ENCODE data around the gene TTK.

The TTK gene

DNA sequence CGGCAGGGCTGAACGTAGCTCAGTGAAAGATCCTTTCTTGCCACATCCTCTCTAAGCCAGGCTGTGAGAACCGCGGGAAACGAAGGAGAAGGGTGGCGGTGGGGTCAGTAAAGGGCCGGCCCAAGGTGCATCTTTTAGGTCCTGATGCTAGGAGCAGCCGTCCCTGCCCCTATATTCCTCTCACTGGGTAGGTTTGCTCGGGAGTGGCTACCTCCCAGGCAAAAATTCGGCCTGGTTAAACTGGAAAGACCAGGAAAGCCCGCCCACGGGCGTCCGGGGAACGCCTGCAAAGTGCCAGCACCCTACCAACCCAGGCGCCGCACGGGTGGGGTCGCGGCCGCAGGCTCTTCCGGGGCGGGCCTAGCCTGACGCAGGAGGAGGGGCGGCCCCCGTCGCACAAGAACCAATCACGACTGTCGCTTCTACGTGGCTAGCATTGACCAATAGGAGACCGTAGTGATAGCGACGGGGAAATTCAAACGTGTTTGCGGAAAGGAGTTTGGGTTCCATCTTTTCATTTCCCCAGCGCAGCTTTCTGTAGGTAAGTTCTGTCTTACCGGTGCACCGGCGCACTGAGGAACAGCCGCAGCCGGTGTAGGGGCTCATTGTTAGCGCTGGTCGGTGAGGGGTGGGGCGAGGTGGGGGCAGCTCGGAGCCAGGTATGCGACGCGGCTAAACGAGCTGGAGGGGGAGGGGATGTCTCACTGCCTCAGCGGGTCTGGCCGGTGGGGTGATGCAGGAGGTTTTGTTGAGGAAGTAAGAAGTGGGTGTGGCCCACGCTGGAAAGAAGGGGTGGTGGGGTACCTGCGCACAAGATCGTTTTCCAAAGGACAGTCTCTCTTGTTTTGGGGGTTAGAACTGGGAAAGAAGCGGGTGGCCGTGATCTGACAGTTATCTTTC lies at the start of gene TTK:
TSS of gene TTK (plus strand) at position 477 of the 900 bp plus-strand sequence. CDS start 1,195 bp downstream, outside the sequence.
- DNase-seq (ENCODE audit: low read depth): peak; percentile 96

GRCh38 chr6:79954849-79955248 lies 49.6 kb upstream of the TTK start:
- DNase-seq (ENCODE audit: low read depth): no peak

GRCh38 chr6:79964607-79965081 lies 39.8 kb upstream of the TTK start:
- DNase-seq (ENCODE audit: low read depth): no peak

- no peak for DNase-seq (ENCODE audit: low read depth)
Measured at GRCh38 chr6:79967178-79967577, 37.3 kb upstream of the TTK start.

DNA sequence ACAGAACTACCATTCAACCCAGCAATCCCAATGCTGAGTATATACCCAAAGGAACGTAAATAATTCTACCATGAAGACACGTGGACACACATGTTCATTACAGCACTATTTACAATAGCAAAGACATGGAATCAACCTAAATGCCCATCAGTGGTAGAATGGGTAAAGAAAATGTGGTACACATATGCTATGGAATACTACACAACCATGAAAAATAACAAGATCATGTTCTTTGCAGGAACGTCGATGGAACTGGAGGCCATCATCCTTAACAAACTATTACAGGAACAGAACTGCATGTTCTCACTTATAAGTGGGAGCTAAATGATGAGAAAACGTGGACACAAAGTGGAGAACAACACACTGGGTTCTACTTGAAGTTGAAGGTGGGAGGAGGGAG lies 34.7 kb upstream of the TTK start:
- DNase-seq (ENCODE audit: low read depth): no peak

GRCh38 chr6:79971193-79971592 lies 33.3 kb upstream of the TTK start:
- no peak for DNase-seq (ENCODE audit: low read depth)

DNA sequence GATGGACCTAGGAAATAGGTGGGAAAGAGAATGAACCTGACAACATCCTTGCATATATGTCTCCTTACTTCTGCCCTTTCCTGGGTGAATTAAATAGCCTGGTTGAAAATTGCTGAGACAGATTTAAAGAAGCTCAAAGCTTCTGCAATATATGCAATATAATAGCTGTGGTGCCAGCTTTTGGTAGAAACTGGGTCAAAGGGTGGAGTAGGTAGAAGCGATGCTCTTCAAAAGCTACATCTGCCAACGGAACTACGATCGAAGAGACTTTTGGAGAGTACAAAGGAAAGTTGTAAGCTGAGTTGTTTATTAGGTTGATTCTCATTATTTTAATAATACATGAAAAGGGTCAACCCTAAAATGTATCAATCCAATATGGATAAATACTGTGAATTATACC lies 22.8 kb upstream of the TTK start:
- DNase-seq (ENCODE audit: low read depth): no peak

GRCh38 chr6:79984261-79984660 lies 20.2 kb upstream of the TTK start:
- peak; percentile 9 for DNase-seq (ENCODE audit: low read depth)

- DNase-seq (ENCODE audit: low read depth): no peak
Measured at GRCh38 chr6:79985128-79985527, 19.3 kb upstream of the TTK start.

DNA sequence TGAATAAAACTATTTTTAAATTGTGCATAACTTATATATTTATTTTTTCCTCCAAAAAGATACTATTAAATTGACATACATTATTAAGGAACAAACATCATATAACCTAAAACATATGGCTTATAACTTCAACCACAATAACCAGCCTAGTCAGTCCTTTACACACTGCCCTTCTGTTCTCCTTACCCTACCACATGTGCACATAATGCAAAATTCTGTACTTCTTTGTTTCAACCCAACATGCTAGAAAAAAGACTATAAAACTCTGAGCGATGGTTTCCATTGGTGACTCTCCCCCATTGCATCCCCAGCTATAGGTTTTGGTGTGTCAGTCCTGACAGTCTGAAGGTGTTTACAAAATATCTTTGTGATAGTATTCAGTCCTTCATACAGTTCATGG lies 14.8 kb upstream of the TTK start:
- DNase-seq (ENCODE audit: low read depth): no peak

DNA sequence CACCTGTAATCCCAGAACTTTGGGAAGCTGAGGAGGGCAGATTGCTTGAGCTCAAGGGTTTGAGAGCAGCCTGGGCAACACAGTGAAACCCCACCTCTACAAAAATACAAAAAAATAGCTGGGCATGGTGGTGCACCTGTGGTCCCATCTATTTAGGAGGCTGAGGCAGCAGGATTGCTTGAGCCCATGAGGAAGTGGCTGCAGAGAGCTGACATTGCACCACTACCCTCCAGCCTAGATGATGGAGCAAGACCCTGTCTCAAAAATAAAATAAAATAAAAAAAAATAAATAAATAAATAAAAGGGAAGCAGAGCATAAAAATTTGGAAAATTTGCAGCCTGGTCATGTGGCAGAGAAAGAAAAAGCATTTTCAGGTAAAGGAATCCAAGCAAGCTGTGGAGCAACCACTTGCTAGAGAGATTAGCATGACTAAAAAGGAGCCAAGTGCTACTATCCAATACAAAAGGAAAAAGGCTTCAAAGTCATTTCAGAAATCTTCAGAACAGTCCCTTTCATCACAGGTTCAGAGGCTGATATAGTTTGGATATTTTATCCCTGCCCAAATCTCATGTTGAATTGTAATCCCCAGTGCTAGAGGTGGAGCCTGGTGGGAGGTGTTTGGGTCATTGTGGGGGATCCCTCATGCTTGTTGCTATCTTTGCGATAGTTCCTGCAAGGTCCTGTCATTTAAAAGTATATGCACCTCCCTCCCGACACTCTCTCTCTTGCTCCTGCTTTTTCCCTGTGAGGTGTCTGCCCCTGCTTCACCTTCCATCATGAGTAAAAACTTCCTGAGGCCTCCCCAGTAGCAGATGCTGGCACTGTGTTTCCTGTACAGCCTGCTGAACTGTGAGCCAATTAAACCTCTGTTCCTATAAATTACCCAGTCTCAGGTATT lies 11.2 kb upstream of the TTK start:
- DNase-seq (ENCODE audit: low read depth): no peak

GRCh38 chr6:79993911-79994309 lies 10.5 kb upstream of the TTK start:
- DNase-seq (ENCODE audit: low read depth): no peak

GRCh38 chr6:79997728-79998127 lies 6.7 kb upstream of the TTK start:
- no peak for DNase-seq (ENCODE audit: low read depth)

DNA sequence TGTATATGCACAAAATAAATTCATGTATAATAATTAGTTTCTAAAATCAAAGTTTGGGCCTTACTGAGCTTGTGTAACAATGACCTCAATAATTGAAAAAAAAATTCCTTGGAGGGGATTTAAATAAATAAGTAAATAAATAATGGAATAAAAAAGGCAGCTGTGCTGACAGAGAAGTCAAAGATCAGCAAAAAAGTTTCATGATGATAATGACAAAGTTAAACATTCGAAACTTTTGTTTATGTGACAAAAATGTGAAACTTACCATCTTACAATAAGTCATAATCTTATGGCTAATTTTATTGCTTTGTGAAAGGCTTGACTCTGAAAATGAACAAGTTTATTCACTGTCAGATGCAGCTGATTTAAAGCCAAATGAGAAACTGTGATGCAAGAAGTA lies 3.1 kb upstream of the TTK start:
- DNase-seq (ENCODE audit: low read depth): no peak

DNA sequence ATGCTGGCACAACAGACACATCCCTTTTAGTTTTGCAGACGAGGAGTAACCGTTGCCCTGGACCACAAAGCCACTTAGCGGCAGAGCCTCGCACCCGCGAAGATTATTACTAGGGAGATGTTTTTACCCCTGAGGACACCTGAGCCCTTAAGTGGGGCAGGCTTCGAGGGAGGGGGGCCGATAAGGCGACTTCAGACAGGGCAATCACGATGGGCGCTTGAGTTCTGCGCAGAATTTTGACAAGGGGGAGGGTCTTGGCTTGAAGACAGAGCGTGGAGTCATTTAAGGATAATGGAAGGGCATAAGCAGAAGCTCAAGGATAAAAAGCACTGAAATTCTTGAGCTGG lies 650 bp upstream of the TTK start:
- DNase-seq (ENCODE audit: low read depth): no peak

GRCh38 chr6:80005406-80005805 lies 957 bp downstream of the TTK start:
- no peak for DNase-seq (ENCODE audit: low read depth)

- DNase-seq (ENCODE audit: low read depth): no peak
Measured at GRCh38 chr6:80006541-80006940, 2.1 kb downstream of the TTK start.

- DNase-seq (ENCODE audit: low read depth): no peak
Measured at GRCh38 chr6:80009531-80009930, 5.1 kb downstream of the TTK start.

DNA sequence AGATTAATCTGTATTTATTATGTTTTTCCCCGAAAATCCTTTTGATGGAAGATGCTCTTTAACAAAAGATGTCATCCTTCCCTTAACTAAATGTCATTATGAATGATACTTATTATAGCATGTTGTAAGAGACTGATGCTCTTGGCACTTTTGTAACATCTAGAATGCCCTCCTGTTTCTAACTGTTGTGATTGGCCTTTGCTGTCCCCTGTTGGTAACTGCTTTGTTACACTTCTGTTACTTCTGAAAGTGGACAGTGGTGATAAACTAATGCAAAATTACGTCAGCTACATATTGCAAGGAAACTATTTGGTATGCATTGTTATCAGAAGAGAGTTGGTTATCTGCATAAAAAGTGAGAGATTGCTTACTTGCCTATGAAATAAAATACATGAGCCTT lies 5.8 kb downstream of the TTK start:
- no peak for DNase-seq (ENCODE audit: low read depth)

GRCh38 chr6:80015839-80016435 lies 11.5 kb downstream of the TTK start:
- no peak for DNase-seq (ENCODE audit: low read depth)

GRCh38 chr6:80020381-80021120 lies 16.1 kb downstream of the TTK start:
- no peak for DNase-seq (ENCODE audit: low read depth)

DNA sequence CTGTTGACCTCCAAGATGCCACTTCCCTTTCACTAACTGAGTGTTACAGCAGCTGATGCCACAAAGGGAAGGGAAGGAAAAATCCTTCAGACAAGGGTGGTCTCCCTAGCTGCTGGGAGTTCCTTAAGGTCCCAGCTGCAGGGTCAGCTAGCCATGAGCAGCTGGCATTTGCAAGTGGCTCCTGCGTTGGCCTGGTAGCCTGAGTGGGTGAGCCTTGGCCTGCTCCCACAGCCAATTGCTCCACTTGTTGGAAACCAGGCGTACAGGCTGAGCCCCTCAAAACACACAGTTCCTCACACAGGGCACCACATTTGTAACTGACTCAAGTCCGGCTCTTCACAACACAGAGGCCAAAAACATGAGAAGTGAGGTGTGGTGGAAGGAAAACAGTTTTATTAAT lies 16.7 kb downstream of the TTK start:
- no peak for DNase-seq (ENCODE audit: low read depth)

Data from ELR (cell line).